NCI-H2107 treated with DMSO at 0.1 percent for 48 hours (cell line): Measurements from ENCODE around the gene FBN3.
A peak's percentile ranks its signal among the peaks of the same experiment; 100 is the strongest.

Experiments
- DNase-seq: peaks from one replicate; lab custom pipeline; 2025; ENCODE audit not compliant: unreplicated experiment; lab: John Stamatoyannopoulos, UW

FBN3 gene

DNA sequence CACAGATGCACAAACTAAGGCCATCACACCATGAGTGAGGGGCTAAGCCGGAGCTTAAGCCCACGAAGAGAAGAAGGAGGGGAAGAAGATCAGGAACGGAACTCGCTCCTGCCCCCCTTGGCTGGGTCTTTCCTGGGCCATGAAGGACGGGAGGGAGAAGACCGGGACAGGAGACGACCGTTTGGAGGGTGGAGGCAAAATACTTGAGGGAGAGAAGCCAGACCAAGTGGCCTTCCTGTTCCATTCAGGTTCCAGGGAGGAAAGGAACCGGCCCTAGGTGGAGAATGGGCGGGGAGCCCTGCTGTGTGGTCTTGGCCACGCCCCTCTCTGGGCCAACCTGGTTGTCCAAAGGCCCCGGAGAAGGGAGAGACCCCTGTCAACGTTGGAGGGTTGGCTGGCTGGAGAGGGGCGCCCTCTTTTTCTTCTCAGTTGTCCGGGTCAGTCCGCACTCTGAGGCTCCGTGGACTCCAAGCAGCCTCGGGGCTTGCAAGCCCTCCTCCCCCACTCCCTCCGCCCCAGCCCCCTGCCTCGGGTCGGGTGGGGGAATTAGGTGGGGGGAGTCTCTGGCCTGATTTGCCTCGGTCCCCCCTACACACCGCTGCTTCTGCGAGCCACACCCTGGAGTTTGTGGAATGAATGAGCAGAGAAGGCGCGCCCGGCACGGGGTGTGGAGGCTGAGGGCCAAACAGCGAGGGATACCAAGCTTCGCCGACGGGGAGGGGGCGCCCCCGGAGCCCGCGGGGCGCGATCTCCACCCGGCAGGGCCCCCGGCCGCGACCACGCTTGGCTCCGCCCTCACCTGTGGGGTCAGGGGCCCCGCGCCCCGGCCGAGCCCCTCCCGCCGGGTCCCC is 757 bp downstream of the FBN3 start:
- DNase-seq: no peak

DNA sequence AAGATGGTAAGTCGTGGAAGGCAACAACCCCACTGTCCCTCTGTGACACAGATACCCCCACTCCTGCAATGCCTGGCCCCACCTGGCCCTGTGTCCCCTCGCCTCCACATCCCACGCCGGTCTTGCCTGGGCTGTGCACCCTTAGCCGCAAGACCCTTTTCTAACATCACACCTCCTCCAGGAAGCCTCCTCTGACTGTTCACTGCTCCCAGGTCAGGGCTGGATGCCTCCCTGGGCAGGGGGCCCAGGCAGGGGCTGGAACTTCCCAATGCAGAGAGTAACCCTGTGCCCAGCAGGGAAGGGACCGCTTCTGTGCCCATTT is 1.3 kb downstream of the FBN3 start:
- no peak for DNase-seq

DNA sequence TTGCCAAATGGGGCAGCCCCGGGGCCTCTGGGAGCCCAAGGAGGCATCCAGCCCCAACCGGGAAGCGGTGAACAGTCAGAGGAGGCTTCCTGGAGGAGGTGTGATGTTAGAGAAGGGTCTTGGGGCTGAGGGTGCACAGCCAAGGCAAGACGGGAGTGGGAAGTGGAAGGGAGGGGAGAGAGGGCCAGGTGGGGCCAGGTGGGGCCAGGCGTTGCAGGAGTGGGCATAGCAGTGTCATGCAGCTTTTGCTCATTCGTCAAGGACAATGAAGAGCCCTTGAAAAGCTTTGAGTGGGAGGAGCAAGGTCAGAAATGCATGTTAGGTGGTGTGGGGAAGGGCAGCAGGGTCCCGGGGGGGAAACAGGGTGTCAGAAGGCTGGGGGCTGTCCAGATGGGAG is 1.8 kb downstream of the FBN3 start:
- no peak for DNase-seq

DNA sequence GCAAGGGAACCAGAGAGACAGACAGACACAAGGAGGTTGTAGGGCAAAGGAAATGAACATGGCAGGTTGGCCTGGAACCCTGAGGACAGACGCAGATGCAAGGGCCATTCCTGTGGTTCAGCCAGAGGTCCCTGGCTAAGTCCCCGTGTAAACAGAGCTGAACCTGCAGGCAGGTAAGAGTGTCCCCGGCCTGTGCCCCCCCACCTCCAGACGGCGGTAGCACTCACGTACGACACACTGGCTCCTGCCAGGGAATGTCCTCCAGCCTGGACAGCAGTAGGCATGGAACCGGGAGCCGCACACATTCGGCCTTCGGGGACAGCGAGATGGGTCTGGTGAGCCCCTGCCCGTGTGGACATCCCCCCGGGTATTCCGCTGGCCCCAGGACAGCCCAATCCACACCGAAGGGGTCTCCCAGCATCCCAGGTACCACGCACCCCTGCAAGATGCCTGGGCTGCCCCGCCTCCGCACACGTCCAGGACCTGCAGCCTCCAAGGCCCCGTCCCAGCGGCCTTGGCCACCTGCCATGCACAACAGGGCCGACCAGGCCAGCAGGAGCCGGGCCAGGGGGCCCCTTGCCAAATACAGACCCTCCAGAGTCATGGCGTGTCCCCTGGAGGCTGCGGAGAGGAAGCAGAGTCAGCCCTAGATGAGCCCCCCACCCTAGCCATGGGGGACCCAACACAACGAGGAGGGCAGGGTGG is 2.4 kb downstream of the FBN3 start:
- no peak for DNase-seq

DNA sequence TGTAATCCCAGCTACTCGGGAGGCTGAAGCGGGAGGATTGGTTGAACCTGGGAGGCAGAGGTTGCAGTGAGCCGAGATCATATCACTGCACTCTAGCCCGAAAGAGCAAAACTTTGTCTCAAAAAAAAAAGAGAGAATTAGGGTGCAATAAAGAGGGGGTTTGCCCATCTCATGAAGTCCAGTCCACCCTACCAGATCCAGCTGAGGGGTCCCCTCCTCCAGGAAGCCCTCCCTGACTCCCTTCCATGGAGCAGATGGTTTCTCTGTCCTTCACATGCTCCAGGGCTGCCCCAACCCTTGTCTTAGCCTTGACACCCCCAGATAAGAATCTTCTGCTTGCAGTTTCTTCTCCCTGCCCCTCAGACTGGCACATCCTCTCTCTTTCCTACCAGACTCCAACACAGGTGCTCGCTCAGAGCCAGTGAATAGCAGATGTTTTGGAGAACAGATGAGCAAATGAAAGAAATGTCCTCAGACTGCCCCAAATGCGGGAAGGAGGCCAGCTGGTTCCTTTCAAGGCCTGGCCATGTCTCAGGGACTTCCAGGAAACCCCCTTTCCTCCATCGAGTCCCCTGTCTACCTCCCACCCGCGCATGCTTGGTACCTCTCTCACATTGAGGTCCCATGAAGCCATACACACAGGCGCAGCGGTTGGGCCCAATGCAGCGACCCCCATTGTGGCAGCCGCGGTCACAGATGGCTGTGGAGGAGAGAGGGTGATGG is 5.0 kb downstream of the FBN3 start:
- no peak for DNase-seq

DNA sequence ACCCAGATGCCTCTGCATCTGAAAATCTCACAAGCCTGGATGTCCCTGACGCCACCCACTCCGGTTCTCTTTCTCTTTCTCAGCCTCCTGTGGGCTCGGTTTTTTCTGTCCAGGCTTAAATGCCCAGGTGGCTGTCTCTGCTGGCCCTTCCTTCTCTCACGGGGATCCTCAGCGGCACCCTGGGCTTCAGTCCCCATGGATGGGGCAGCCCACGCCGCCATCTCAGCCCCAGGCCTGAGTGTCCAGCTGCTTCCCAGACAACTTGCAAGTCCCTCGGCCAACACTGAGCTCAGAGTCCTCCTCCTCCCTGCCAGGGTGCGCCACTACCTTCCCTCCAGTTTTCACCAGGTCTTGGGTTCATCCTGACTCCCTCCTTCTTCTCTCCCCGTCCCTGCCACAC is 6.4 kb downstream of the FBN3 start:
- no peak for DNase-seq

DNA sequence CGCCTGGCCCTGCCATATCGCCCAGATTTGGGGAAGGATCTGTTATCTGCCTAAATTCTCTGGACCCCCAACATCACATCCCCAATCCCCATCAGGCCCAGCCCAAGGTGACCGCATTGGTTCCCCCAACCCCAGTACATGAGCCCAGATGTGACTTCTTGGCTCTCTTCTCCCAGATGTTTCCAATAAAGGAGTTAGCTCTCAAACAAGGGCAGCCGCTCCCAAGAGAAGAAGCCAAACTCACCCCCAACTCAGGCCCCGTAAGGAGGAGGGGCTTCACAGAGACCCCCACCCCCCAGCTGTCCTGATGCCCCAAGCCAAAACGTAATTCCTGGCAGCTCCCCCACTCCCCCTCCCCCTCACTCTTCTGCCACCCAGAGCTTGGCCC is 6.9 kb downstream of the FBN3 start:
- DNase-seq: no peak

DNA sequence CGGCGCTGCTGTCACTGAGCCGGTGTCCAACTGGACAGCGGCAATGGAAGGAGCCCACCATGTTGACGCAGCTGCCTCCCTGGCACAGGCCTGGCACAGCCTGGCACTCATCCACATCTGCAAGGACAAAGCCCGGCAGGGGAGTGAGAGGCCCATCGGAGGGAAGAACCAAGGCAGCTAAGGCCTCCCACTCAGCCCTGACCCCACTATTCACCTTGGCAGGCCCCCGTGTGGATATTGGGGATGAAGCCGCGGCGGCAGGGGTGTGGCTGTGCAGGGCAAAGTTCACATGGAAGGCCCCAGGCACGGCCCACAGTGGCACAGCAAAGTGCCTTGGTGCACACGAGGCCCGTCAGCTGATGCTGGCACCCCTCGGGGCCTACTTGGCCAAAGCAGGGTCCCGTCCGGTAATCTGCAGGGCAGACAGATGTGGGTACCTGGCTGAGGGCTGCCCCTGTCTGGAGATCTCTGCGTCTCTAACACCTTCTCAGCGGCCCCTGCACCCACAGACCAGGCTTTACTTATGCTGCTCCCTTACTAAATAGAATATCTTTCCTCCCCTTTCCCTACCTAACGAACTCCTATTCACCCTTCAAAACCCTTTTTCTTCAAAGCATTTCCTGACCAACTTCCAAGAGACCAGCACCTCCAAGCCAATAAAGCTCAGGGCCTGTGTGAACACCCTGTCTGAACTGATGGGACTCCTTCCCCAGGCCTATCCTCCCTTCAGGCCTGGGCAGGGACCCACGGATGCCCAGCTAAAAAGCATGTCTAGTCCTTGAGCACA is 7.5 kb downstream of the FBN3 start:
- no peak for DNase-seq

DNA sequence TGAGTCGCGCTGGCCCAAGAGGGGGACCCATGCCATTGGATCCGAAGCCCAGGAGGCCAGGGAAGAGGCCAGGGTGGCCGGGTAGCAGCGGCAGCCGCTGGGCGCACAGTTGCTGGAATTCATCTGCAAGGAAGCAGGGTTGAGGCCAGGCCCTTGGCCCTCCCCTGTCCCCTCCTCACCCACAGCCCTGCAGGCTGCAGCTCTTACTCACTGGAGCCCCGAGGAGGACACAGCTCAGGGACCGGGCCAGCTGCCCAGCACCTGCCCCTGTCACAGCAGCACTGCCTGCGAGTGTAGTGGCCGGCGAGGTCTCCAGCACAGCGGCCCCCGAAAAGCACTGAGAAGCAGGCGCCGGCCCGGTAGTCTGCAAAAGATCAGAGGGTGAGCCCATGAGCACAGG is 11.2 kb downstream of the FBN3 start:
- no peak for DNase-seq

DNA sequence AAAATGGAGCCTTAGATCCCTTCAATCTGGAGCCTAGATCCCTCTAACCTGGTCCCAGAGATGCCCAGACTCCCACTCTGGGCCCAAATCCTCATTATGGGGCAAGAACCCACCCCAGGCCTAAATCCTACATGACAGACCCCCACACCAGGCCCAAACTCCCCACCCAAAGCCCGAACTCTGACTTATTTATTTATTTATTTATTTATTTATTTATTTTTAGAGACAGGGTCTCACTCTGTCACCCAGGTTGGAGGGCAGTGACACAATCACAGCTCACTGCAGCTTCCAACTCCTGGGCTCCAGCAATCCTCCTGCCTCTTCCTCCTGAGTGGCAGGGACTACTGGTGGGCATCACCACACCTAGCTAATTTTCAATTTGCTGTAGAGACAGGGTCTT is 12.0 kb downstream of the FBN3 start:
- DNase-seq: no peak

DNA sequence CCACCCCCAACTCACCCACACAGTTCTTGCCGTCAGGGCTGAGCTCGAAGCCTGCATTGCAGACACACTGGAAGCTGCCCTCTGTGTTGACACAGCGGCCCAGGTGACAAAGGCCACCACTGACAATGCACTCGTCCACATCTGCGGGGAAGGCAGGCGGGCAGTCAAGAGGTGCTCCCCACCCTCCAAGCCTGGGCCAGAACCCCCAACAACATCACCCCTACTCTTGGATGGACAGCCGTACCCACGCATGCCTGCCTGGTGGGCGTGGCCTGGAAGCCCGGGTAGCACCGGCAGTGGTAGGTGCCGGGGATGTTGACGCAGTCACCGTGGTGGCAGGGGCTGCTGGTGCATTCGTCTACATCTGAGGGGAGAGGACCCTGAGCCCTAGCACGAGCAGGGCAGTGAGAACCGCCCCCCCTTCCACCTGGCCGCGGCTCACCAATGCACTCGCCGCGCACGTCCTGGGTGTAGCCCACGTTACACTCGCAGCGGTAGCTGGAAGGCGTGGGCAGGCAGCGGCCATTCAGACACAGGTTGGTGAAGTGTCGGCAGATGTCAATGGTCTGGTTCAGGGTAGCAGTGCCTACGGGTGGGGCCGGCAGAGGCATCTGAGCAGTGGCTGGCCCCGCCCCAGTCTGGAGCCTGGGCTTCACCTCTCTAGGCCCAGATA is 13.3 kb downstream of the FBN3 start:
- no peak for DNase-seq

DNA sequence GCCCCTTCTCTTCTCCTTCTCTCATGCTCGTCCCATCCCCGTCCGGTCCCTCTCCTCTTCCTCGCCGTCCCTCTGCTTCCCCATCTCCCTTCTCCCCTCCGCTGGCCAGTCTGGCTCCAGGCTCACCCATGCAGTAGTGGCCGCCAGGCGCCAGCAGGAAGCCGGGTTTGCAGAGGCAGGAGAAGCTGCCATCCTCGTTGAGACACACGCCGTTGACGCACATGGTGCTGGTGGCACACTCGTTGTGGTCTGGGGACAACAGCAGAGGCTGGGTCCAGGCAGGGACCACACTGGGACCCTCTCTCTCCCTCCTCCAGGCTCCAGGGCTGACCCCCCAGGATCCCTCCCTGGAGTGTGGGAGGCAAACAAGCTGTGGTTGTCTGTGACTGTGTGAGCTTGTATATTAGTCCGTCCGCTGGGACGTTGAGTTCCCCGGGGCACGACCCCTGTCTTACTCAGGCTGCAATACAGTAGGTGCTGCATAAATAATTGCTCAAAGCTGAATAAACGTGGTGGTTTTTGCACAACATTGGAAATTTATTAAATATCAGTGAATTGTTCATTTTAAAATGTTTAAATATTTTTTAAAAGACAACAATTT is 16.4 kb downstream of the FBN3 start:
- DNase-seq: no peak

DNA sequence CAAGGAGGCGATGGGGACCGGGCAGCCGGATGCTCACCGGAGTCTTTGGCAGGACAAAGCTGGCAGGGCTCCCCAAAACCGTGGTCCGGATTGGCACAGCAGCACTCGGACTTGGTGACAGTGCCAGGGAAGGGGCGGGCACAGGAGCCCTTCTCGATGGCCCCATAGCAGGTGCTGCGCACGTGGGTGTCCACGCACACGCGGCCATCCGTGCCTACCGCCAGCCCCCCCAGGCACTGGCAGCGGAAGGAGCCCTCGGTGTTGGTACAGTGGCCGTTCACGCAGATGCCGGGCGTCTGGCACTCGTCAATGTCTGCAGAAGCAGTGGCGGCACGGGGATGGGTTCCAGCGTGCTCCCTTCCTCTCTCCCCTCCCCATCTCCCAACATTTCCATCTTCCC is 17.9 kb downstream of the FBN3 start:
- DNase-seq: no peak

DNA sequence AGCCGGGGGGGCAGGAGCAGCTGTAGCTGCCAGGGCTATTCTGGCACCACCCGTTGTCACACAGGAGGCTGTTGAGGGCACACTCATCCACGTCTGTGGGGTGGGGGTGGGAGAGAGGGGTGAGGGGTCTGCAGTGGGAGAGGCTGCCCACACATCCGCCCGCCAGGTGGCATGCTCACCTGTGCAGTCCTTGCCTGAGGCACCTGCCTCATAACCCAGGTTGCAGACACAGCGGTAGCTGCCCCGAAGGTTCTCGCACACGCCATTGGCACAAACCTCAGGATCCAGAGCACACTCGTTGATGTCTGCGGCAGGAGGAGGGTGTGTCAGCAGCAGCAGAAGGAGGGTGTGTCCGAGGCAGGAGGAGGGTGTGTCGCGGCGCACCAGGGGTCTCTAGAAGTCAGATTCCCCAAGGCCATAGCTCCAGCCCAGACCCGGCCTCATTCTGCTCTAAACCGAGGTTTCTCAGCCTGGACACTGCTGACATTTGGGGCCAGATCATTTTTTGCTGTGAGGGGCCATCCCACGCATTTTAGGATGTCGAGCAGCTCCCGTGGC is 20.3 kb downstream of the FBN3 start:
- no peak for DNase-seq

DNA sequence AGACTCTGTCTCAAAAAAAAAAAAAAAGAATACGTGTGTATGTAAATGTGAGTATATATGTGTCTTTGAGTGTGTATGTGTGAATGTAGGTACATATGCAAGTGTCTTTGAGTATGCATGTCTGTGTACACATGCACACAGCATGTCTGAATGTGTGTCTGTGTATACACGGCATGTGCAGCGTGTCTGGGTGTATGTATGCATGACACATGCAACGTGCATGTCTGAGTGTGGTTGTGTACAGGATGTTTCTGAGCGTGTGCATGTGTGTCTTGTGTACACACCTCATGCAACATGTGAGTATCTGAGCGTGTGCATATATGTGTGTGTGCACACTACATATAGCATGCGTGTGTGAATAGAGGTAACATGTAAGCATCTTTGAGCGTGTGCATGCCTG is 20.8 kb downstream of the FBN3 start:
- no peak for DNase-seq

DNA sequence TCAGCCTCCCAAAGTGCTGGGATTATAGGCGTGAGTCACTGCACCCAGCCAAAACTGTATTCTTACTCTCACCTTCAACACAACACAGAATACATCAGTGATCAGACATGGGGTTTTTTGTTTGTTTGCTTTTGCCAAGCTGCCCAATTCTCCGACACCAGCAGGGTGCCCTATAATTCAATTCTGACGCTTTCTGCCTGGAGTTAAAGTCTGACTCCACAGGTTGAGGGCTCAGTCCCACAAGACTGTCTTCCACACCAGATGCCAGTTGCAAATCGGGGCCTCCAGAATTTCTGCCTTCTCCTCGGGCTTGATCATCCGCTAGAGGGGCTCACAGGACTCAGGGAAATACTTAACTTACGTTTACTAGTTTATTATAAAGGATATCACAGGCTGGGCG is 22.1 kb downstream of the FBN3 start:
- peak; percentile 14 for DNase-seq

DNA sequence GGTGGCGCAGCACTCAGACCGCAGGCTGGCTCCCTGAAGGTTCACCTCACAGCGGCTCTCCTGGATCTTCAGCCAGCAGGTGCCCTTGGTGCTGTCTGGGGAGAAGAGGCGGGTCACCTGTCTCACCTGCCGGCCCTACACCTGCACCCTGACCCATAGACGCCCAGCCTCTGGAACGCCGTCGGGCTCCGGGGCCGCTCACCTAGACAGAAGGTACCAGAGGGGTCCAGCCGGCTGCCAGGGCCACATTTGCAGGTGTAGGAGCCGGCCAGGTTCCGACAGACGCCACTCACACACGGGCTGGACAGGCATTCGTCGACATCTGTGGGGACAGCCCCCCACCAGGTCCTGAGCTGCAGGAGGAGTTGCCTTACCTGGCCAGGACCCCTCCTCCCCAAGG is 22.9 kb downstream of the FBN3 start:
- no peak for DNase-seq

DNA sequence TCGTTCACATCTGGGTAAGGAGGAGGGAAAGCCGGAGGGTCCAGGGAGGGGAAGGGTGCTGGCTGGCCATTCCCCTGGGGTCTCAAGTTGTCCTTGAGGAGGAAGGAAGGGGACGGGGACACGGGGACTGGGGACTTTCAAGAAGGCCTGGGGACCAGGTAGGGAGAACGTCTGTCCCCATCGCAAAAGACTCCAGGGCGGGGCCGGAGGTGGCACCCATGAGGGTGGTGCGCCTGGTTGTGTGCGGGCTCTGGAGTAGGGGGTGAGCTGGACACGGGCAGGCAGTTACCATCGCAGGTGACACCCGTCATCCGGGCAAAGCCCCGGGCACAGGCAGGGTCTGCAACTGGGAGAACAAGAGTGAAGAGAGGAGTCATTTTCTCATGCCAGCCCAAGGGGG is 23.4 kb downstream of the FBN3 start:
- no peak for DNase-seq

DNA sequence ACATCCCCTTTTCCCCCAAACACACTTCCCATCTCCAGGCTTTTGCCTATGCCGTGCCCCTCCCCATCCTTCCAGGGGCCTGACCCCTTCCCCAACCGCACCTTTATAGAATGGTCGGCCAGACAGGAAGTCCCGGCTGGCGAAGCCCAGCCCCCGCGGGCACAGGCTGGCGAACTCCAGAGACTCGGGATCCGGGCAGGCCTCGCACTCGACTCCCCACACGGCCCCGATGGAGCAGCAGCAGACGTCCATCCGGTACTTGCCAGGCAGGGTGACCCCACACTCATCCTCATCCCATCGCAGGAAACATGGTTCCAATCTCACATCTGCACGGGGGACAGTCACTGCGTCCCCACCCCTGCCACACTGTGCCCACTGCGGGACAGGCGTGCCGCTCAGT is 25.7 kb downstream of the FBN3 start:
- no peak for DNase-seq
